Stimulated activated CD8-positive, alpha-beta memory T cell treated with anti-CD3 and anti-CD28 coated beads, Interleukin-2, amount 100 ng/mL, for 1 hour (primary cell): ENCODE results near the gene SYNE3.

ENCODE experiments used
- DNase-seq, 2 donors: peaks; one replicate each; pipeline ENCODE4 v3.0.0-alpha.2; 2020; ENCODE audit warnings: low read depth in 2 of 2

The SYNE3 gene

GRCh38 chr14:95474941-95475340, 41.5 kb downstream of the SYNE3 start:
- DNase-seq: no peak

GRCh38 chr14:95474486-95474885, 42.0 kb downstream of the SYNE3 start:
- no peak for DNase-seq

GRCh38 chr14:95472819-95473251, 43.6 kb downstream of the SYNE3 start:
- DNase-seq: no peak

- no peak for DNase-seq
Measured at GRCh38 chr14:95471476-95471875, 45.0 kb downstream of the SYNE3 start.

- DNase-seq: no peak
Measured at GRCh38 chr14:95471016-95471415, 45.4 kb downstream of the SYNE3 start.

GRCh38 chr14:95469134-95469481, 47.3 kb downstream of the SYNE3 start:
- DNase-seq: no peak

GRCh38 chr14:95468448-95469133, 47.9 kb downstream of the SYNE3 start:
- no peak for DNase-seq

GRCh38 chr14:95467657-95468056, 48.8 kb downstream of the SYNE3 start:
- DNase-seq: no peak

GRCh38 chr14:95467232-95467631, 49.2 kb downstream of the SYNE3 start:
- DNase-seq: no peak
